ENCODE data around the gene ATXN7.

The ATXN7 gene

DNA sequence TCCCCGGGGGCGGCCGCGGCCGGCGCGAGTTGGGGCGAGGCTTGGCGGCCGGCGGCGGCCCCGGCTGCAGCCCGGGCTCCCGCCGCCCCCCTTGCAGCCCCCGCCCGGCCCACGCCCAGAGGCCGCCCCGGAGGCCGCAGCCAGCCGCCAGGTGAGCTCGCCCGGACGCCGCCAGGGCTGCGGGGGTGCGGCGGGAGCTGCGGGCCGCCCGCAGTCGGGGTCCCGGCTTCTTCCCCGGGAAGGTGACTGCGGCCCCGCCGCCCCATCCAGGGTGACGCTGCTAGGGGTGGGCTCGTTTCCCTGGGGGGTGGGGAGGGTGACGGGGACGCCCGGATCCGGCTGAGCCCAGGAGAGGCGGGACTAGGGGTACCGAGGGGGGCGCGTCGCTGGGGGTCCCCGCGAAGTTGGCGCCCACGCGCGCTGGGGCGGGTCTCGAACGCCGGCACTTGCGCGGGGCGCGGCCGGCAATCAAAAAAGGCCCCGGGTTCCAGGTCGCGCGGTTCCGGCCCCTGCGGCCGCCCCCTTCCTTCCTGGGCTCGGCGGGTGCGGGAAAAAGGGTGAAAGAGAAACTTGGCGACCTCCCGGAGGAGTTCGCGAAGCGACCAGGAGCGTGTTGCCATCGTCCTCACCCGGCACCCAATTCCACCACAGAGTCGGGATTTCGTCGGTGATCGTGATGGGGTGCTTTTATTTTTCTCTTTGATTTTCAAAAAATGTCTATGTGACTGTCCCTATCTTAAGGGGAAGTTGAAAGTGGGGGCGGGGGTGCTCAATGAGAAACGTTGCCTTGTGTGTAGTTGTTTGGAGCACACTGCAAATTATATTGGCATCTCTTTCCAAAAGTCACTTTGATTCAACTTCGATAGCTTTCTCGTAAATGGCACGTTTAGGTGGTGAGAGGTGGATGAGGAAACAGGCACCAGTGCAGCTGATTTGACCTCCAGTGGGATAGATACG, 619 bp downstream of the ATXN7 start:
- Histone ChIP-seq H3K36me3 (ENCODE audit: control insufficient read depth in 2 of 2, insufficient read depth in 2 of 2, low read length in 2 of 2) (no peaks in the 10 kb centered on the region), H3K27ac (ENCODE audit: low read length) (peak overlapping the region; percentile 24), H3K27me3 (ENCODE audit: control insufficient read depth in 1 of 2, insufficient read depth in 2 of 2, low read length in 2 of 2) (no peaks in the 10 kb centered on the region), H3K9me3 (ENCODE audit: control insufficient read depth in 2 of 2, low read length in 2 of 2) (no peaks in the 10 kb centered on the region), H3K4me1 (ENCODE audit: control insufficient read depth, insufficient read depth, low read length) (peaks cover 10% of the 10 kb centered on the region), H3K4me3 (ENCODE audit: low read length in 2 of 2) (peak overlapping the region; percentile 74 to 77), H3K9ac (ENCODE audit: low read length in 2 of 2) (peak overlapping the region; percentile 72 to 75)

DNA sequence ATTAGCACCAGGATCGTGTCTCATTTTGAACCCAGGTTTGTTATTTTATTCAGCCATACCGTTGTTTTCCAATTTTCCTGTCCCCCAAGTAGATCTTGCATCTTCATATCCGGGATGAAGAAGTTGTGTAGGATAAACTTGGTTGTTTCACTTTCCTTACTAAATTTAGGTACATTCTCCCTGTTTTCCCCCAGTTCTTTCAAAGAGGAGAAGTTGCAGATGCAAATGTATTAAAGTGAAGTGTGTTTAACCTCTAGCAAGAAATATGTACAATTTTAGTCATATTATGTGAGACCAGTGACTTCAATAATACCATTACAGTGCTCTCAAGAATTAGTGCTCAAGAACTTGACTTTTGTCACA, 1.3 kb downstream of the ATXN7 start:
- Histone ChIP-seq H3K27ac (ENCODE audit: low read length) (peak overlapping the region; percentile 24), H3K27me3 (ENCODE audit: control insufficient read depth in 1 of 2, insufficient read depth in 2 of 2, low read length in 2 of 2) (no peaks in the 10 kb centered on the region), H3K9ac (ENCODE audit: low read length in 2 of 2) (peak overlapping the region; percentile 72 to 75), H3K36me3 (ENCODE audit: control insufficient read depth in 2 of 2, insufficient read depth in 2 of 2, low read length in 2 of 2) (no peaks in the 10 kb centered on the region), H3K4me1 (ENCODE audit: control insufficient read depth, insufficient read depth, low read length) (peaks cover 10% of the 10 kb centered on the region), H3K9me3 (ENCODE audit: control insufficient read depth in 2 of 2, low read length in 2 of 2) (no peaks in the 10 kb centered on the region), H3K4me3 (ENCODE audit: low read length in 2 of 2) (peak overlapping the region; percentile 74 to 77)

DNA sequence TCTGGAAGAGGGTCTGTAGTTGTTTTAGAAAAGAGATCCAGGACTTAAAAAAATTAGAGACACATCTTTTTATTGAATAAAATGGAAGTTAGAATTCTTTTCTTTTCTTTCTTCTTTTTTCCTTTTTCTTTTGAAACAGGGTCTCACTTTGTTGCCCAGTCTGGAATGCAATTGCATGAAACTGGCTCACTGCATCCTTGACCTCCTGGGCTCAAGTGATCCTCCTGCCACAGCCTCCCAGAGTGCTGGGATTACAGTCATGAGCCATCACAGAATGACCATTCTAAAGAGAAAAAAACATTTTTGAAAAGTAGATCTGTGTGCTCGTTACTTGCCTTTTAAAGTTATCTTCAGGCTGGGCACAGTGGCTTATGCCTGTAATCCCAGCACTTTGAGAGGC, 3.6 kb downstream of the ATXN7 start:
- no peaks in the 10 kb centered on the region for H3K36me3 ChIP-seq (ENCODE audit: control insufficient read depth in 2 of 2, insufficient read depth in 2 of 2, low read length in 2 of 2)
- no peak overlapping the region for H3K9ac ChIP-seq (ENCODE audit: low read length in 2 of 2)
- H3K4me3 ChIP-seq (ENCODE audit: low read length in 2 of 2) = no peak overlapping the region
- peaks cover 10% of the 10 kb centered on the region for H3K4me1 ChIP-seq (ENCODE audit: control insufficient read depth, insufficient read depth, low read length)
- H3K9me3 ChIP-seq (ENCODE audit: control insufficient read depth in 2 of 2, low read length in 2 of 2) = no peaks in the 10 kb centered on the region
- no peak overlapping the region for H3K27ac ChIP-seq (ENCODE audit: low read length)
- no peaks in the 10 kb centered on the region for H3K27me3 ChIP-seq (ENCODE audit: control insufficient read depth in 1 of 2, insufficient read depth in 2 of 2, low read length in 2 of 2)

DNA sequence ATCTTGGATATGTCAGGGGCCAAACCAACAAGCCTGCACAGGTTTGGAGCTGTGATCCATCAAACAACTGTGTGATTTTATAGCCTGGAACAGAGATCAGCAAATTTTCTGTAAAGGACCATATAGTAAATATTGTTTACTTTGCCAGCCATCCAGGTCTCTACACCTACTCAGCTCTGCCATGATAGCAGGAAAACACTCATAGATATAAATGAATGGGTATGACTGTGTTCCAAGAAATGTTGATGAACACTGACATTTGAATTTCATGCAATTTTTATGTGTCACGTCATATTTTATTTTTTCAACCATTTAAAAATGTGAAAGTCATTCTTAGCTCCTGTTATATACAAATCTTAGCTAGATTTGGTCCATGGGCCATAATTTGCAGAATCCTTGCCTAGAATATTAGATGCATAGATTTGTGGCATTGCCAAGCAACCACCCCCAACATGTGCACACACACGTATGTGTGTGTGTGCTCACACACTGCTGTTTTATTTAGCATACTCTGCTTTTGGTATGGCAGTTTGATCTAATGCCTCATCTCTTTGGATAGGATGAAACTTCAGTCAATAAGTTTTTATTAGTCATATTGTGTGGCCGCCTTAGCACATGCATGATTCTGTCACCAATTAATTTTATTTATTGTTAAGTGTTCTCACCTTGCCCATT, 6.4 kb downstream of the ATXN7 start:
- Histone ChIP-seq H3K27ac (ENCODE audit: low read length) (no peak overlapping the region), H3K4me3 (ENCODE audit: low read length in 2 of 2) (no peak overlapping the region), H3K27me3 (ENCODE audit: control insufficient read depth in 1 of 2, insufficient read depth in 2 of 2, low read length in 2 of 2) (no peaks in the 10 kb centered on the region), H3K36me3 (ENCODE audit: control insufficient read depth in 2 of 2, insufficient read depth in 2 of 2, low read length in 2 of 2) (no peaks in the 10 kb centered on the region), H3K9me3 (ENCODE audit: control insufficient read depth in 2 of 2, low read length in 2 of 2) (no peaks in the 10 kb centered on the region), H3K9ac (ENCODE audit: low read length in 2 of 2) (no peak overlapping the region), H3K4me1 (ENCODE audit: control insufficient read depth, insufficient read depth, low read length) (no peaks in the 10 kb centered on the region)

DNA sequence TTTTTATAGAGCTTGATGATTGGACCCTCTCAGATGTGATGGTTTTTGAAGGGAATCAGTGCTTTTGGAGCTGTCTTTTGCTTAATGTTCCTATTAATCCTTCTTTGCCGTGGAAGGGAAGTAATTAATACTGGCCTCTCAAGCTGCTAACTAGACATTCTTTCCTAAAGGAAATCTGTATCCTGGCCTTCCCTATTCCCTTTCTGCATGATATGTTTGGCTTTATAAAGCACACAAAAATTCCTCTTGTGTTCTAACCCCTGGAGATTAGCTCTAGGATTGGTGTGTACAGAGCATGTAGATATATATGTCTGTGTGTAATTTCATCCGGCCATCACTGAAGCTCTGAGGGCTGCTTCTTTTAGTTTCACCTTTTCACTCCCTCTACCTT, 6.9 kb downstream of the ATXN7 start:
- Histone ChIP-seq H3K9ac (ENCODE audit: low read length in 2 of 2) (no peak overlapping the region), H3K27ac (ENCODE audit: low read length) (no peak overlapping the region), H3K4me3 (ENCODE audit: low read length in 2 of 2) (no peak overlapping the region), H3K36me3 (ENCODE audit: control insufficient read depth in 2 of 2, insufficient read depth in 2 of 2, low read length in 2 of 2) (no peaks in the 10 kb centered on the region), H3K9me3 (ENCODE audit: control insufficient read depth in 2 of 2, low read length in 2 of 2) (no peaks in the 10 kb centered on the region), H3K27me3 (ENCODE audit: control insufficient read depth in 1 of 2, insufficient read depth in 2 of 2, low read length in 2 of 2) (no peaks in the 10 kb centered on the region), H3K4me1 (ENCODE audit: control insufficient read depth, insufficient read depth, low read length) (no peaks in the 10 kb centered on the region)

DNA sequence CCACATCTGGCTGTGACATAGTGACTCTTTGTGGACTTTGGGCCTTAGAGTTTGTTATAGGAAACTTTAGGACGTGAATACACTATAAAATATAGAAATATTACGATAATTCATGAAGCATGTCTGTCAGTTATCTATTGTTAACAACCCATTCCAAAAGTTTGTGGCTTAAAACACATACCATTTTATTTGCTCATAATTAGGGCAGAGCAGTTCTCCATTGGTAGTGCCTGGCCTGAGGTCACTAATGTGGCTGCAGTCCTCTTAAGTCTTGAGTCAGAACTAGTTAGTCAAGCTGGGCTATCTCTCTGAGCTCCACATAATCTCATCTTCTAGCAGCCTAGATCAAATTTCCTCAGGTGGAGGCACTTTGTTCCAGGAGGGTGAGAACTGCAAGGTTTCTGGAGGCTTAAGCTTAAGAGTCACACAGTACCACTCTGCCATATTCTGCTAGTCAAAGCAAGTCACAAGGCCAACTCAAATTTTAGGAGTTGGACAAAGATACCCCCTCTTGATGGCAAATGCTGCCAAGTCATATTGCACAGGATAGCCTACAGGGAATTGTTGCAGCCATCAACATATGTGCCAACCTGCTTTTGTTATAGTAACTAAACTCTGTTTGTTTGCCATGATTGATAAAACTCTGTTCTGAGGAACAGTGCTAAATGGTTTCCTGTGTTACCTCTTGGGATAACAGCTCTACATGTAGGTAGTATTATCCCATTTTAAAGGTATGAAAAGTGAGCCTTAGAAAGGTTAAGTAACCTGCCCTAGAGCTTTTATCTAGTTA, 8.7 kb downstream of the ATXN7 start:
- no peak overlapping the region for H3K9ac ChIP-seq (ENCODE audit: low read length in 2 of 2)
- H3K27me3 ChIP-seq (ENCODE audit: control insufficient read depth in 1 of 2, insufficient read depth in 2 of 2, low read length in 2 of 2) = no peaks in the 10 kb centered on the region
- no peaks in the 10 kb centered on the region for H3K9me3 ChIP-seq (ENCODE audit: control insufficient read depth in 2 of 2, low read length in 2 of 2)
- no peak overlapping the region for H3K27ac ChIP-seq (ENCODE audit: low read length)
- H3K36me3 ChIP-seq (ENCODE audit: control insufficient read depth in 2 of 2, insufficient read depth in 2 of 2, low read length in 2 of 2) = no peaks in the 10 kb centered on the region
- peaks cover 1% of the 10 kb centered on the region for H3K4me1 ChIP-seq (ENCODE audit: control insufficient read depth, insufficient read depth, low read length)
- H3K4me3 ChIP-seq (ENCODE audit: low read length in 2 of 2) = no peak overlapping the region

DNA sequence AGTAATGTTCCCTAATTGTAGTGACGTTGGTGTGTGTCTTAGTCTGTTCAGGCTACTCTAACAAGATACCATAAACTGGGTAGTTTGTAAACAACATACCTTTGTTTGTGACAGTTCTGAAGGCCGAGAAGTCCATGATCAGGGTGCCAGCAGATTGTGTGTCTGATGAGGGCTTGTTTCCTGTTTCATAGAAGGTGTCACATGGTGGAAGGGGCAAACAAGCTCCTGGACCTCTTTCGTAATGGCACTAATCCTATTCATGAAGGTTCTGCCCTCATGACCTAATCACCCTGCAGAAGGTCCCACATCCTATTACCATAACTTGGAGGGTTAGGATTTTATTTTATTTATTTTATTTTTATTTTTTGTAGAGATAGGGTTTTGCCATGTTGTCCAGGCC, 11.1 kb downstream of the ATXN7 start:
- H3K27me3 ChIP-seq (ENCODE audit: control insufficient read depth in 1 of 2, insufficient read depth in 2 of 2, low read length in 2 of 2) = no peaks in the 10 kb centered on the region
- H3K4me3 ChIP-seq (ENCODE audit: low read length in 2 of 2) = no peak overlapping the region
- H3K9ac ChIP-seq (ENCODE audit: low read length in 2 of 2) = no peak overlapping the region
- no peaks in the 10 kb centered on the region for H3K9me3 ChIP-seq (ENCODE audit: control insufficient read depth in 2 of 2, low read length in 2 of 2)
- H3K36me3 ChIP-seq (ENCODE audit: control insufficient read depth in 2 of 2, insufficient read depth in 2 of 2, low read length in 2 of 2) = no peaks in the 10 kb centered on the region
- H3K27ac ChIP-seq (ENCODE audit: low read length) = no peak overlapping the region
- H3K4me1 ChIP-seq (ENCODE audit: control insufficient read depth, insufficient read depth, low read length) = peaks cover 6% of the 10 kb centered on the region

DNA sequence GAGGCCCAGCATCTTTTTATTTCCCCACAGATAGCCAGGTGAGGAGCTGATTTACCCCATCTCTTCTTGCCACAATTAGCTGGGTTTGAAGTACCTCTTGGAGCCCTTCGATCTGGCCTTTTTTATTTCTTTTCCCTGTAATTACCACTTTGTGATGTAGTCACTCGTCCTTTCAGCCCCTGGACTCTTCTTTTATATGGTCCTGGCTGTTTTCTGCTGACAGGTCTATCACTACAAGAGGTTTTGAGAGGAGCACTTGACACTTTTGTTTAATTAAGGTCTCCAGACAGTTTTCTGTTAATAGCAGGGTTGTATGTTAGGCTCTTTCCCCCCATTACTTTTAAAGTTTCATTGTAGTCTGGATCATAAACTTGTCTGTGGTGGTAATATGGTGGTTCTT, 11.8 kb downstream of the ATXN7 start:
- H3K27me3 ChIP-seq (ENCODE audit: control insufficient read depth in 1 of 2, insufficient read depth in 2 of 2, low read length in 2 of 2) = no peaks in the 10 kb centered on the region
- no peak overlapping the region for H3K4me3 ChIP-seq (ENCODE audit: low read length in 2 of 2)
- no peak overlapping the region for H3K9ac ChIP-seq (ENCODE audit: low read length in 2 of 2)
- H3K27ac ChIP-seq (ENCODE audit: low read length) = no peak overlapping the region
- peaks cover 6% of the 10 kb centered on the region for H3K4me1 ChIP-seq (ENCODE audit: control insufficient read depth, insufficient read depth, low read length)
- H3K36me3 ChIP-seq (ENCODE audit: control insufficient read depth in 2 of 2, insufficient read depth in 2 of 2, low read length in 2 of 2) = no peaks in the 10 kb centered on the region
- H3K9me3 ChIP-seq (ENCODE audit: control insufficient read depth in 2 of 2, low read length in 2 of 2) = no peaks in the 10 kb centered on the region

DNA sequence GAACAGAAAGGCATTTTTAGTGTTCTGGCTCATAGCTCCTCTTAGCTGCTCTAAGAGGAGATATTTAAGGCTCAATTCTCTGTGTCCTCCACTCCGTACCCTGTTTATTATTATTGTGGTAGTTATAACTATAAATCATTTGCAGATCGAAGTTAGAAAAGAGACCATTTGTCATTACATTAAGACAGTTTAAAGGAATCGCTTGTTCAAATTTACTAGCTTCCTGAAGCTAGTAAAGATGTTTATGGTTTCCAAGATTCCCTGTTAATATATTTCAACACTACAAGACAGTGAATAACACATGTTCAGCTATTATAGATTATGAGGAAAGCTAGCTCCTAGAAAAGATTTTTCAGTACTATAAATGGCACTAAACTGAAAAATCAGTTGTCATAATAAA, 12.6 kb downstream of the ATXN7 start:
- Histone ChIP-seq H3K9ac (ENCODE audit: low read length in 2 of 2) (no peak overlapping the region), H3K4me3 (ENCODE audit: low read length in 2 of 2) (no peak overlapping the region), H3K4me1 (ENCODE audit: control insufficient read depth, insufficient read depth, low read length) (peaks cover 6% of the 10 kb centered on the region), H3K27me3 (ENCODE audit: control insufficient read depth in 1 of 2, insufficient read depth in 2 of 2, low read length in 2 of 2) (no peaks in the 10 kb centered on the region), H3K27ac (ENCODE audit: low read length) (no peak overlapping the region), H3K9me3 (ENCODE audit: control insufficient read depth in 2 of 2, low read length in 2 of 2) (no peaks in the 10 kb centered on the region), H3K36me3 (ENCODE audit: control insufficient read depth in 2 of 2, insufficient read depth in 2 of 2, low read length in 2 of 2) (no peaks in the 10 kb centered on the region)

DNA sequence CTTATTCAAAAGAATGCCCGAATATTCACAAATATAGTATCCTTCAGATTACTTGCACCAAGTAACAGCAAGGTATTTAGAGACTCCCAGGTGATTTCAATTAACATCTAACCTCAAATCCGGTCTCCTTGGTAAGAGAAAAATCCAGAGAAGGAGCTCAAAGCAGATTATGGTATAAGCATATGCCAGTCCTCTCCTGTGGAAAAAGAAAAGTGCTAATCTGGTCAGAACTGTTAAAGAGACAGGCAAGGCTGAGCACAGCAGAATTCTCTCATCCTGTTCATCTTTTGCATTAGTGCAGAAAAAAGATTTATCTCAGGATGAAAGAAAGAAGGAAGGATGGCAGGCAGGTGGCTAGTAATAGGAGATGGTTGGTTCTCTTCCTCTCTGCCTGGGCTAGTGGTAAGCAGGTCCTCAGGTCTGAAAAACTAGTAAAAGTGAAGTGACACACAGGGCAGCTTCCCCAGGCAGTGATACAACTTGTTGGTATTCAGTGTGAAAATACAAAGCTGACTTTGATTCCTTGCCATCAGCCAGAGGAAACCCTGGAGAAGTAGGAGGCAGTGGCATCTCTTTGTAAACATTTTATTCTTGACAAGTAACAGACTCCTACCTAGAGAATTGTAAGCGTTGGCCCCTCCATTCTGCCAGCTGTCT, 14.2 kb downstream of the ATXN7 start:
- no peak overlapping the region for H3K27ac ChIP-seq (ENCODE audit: low read length)
- H3K27me3 ChIP-seq (ENCODE audit: control insufficient read depth in 1 of 2, insufficient read depth in 2 of 2, low read length in 2 of 2) = no peaks in the 10 kb centered on the region
- peak overlapping the region in 1 of 2 donors; percentile 21 for H3K4me3 ChIP-seq (ENCODE audit: low read length in 2 of 2)
- no peaks in the 10 kb centered on the region for H3K9me3 ChIP-seq (ENCODE audit: control insufficient read depth in 2 of 2, low read length in 2 of 2)
- peak overlapping the region in 1 of 2 donors; percentile 2 for H3K9ac ChIP-seq (ENCODE audit: low read length in 2 of 2)
- no peaks in the 10 kb centered on the region for H3K36me3 ChIP-seq (ENCODE audit: control insufficient read depth in 2 of 2, insufficient read depth in 2 of 2, low read length in 2 of 2)
- peaks cover 6% of the 10 kb centered on the region for H3K4me1 ChIP-seq (ENCODE audit: control insufficient read depth, insufficient read depth, low read length)

Data from stomach smooth muscle (tissue), 2 donors.